ENCODE data around the gene VAV1. TPM values are rescaled to one million over a fixed set of nuclear protein-coding genes. Genes with fewer than 3 reads are reported as not detected.

The VAV1 gene
- total and polyA plus RNA-seq, 10 of the 15 experiments (the other 5 are each of a cell fraction or from before 2014, with no cell fraction given), result 1.6 to 76.8 (median 40.7) TPM

DNA sequence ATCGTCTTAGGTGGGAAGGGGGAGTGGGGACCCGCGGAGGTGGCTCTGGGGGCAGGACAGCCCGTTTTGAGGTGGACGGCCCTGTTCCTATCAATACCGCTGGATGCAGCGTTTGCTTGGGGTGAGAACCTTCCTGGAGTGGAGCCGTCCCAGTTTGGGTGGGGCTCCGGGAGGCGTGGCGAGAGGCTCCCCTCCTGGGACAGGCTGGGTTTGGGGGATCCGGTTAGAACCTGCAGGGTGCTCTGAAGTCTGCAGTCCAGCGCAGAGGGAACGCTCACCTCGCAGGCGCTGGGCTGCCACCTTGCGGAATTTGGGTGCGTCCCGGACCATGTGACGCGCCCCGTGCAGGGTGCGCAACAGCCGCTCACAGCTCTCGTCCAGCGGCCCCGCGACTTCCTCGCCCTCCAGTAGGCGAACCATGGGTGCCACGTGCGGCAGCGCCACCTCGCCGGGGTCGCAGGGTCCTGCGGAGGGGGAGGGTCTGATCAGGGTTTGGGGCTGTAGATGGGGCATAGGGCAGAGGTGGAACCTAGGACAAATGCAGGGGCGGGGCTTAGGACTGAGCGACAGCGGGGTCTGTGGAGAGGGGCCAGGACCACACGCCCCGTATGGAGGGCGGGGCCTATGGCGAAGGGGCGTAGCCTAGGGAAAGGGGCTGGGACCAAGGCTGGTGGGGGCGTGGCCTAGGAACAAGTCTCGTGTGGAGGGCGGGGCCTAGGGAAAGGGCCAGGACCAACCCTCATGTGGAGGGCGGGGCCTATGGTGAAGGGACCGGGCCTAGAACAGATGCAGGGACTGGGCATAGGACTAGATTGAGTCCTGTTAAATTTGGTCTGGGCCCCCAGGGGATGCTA, 19.1 kb upstream of the VAV1 start (continued):
- TF ChIP-seq, protein P1, sequence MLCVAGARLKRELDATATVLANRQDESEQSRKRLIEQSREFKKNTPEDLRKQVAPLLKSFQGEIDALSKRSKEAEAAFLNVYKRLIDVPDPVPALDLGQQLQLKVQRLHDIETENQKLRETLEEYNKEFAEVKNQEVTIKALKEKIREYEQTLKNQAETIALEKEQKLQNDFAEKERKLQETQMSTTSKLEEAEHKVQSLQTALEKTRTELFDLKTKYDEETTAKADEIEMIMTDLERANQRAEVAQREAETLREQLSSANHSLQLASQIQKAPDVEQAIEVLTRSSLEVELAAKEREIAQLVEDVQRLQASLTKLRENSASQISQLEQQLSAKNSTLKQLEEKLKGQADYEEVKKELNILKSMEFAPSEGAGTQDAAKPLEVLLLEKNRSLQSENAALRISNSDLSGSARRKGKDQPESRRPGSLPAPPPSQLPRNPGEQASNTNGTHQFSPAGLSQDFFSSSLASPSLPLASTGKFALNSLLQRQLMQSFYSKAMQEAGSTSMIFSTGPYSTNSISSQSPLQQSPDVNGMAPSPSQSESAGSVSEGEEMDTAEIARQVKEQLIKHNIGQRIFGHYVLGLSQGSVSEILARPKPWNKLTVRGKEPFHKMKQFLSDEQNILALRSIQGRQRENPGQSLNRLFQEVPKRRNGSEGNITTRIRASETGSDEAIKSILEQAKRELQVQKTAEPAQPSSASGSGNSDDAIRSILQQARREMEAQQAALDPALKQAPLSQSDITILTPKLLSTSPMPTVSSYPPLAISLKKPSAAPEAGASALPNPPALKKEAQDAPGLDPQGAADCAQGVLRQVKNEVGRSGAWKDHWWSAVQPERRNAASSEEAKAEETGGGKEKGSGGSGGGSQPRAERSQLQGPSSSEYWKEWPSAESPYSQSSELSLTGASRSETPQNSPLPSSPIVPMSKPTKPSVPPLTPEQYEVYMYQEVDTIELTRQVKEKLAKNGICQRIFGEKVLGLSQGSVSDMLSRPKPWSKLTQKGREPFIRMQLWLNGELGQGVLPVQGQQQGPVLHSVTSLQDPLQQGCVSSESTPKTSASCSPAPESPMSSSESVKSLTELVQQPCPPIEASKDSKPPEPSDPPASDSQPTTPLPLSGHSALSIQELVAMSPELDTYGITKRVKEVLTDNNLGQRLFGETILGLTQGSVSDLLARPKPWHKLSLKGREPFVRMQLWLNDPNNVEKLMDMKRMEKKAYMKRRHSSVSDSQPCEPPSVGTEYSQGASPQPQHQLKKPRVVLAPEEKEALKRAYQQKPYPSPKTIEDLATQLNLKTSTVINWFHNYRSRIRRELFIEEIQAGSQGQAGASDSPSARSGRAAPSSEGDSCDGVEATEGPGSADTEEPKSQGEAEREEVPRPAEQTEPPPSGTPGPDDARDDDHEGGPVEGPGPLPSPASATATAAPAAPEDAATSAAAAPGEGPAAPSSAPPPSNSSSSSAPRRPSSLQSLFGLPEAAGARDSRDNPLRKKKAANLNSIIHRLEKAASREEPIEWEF (IDR thresholded peaks at IDR 0.05; ENCODE audit: insufficient replicate concordance, low read depth, low read length), result no peak
- TF ChIP-seq HCFC1 (IDR thresholded peaks at IDR 0.05; ENCODE audit: low read length) (peak; percentile 11; the same call in 1 of the 2 replicates), SMARCA5 (IDR thresholded peaks at IDR 0.05) (peak; percentile 76), CREM (IDR thresholded peaks at IDR 0.05; ENCODE audit: low read depth) (peak; percentile 39; the same call in 1 of the 2 replicates), USF2 (IDR thresholded peaks at IDR 0.05; ENCODE audit: borderline replicate concordance, low read depth, low read length) (peak; percentile 68), TCF3 (IDR thresholded peaks at IDR 0.05; ENCODE audit: borderline replicate concordance, insufficient read depth, low read depth, low read length) (0 out of 2 replicates have a peak, but pooled peaks have one; percentile 54), HDGF (IDR thresholded peaks at IDR 0.05) (peak; percentile 93), DPF2 (IDR thresholded peaks at IDR 0.05) (peak; percentile 72; the same call in 1 of the 2 replicates), NFYB (IDR thresholded peaks at IDR 0.05; ENCODE audit: insufficient read depth, low read depth, low read length) (0 out of 2 replicates have a peak, but pooled peaks have one; percentile 17), CREB1 (IDR thresholded peaks at IDR 0.05; ENCODE audit: low read depth) (0 out of 2 replicates have a peak, but pooled peaks have one; percentile 9), NRF1 (conservative IDR thresholded peaks at IDR 0.05; ENCODE audit: low read depth, low read length) (0 out of 2 replicates have a peak, but pooled peaks have one; percentile 4), NR2C1 (IDR thresholded peaks at IDR 0.05) (no peak)

All from GM12878 (cell line).